Activated CD8-positive, alpha-beta T cell treated with anti-CD3 and anti-CD28 coated beads, Interleukin-2, amount 10 ng/mL, durations not matched to agents 7 days and 5 days (primary cell): ENCODE measurements around the gene GABBR2. TPM values are rescaled to one million over a fixed set of nuclear protein-coding genes. Genes with fewer than 3 reads are reported as not detected.
"Not testable (repeated sequence)": the region's sequence is repeated elsewhere in the genome, so short reads cannot be mapped to it uniquely, and the experiment has no call there.

Source experiments
- ATAC-seq: fragments of 150-1000 bp; cut with Tn5 transposase; one replicate; pipeline ENCODE4 v1.10.0; 2021; ENCODE audit warnings: moderate library complexity
- CTCF ChIA-PET: fragments of 350-600 bp; sonication (Branson Sonifier 250); formaldehyde crosslinking; loops from one replicate; lab custom pipeline; 2021; ENCODE audit warnings: antibody characterized with exemption; lab: Charles Lee
- POLR2A ChIA-PET: fragments of 350-600 bp; sonication (Branson Sonifier 250); formaldehyde crosslinking; loops from one replicate; lab custom pipeline; 2021; ENCODE audit warnings: antibody characterized with exemption; lab: Charles Lee
- DNase-seq: peaks from one replicate; pipeline ENCODE4 v3.0.0-alpha.2; 2020
- H3K27ac Mint-ChIP-seq: one replicate; pipeline ENCODE4 v1.8.0; 2021; ENCODE audit warnings: mild to moderate bottlenecking, mixed read lengths
- H3K27me3 Mint-ChIP-seq: one replicate; pipeline ENCODE4 v1.8.0; 2021; ENCODE audit warnings: low read depth, mixed read lengths
- H3K36me3 Mint-ChIP-seq: one replicate; pipeline ENCODE4 v1.8.0; 2021; ENCODE audit warnings: low read depth, mixed read lengths
- H3K4me1 Mint-ChIP-seq: one replicate; pipeline ENCODE4 v1.8.0; 2021; ENCODE audit warnings: low read depth, mixed read lengths
- H3K4me3 Mint-ChIP-seq: one replicate; pipeline ENCODE4 v1.8.0; 2021; ENCODE audit warnings: mild to moderate bottlenecking, mixed read lengths
- H3K9me3 Mint-ChIP-seq: one replicate; pipeline ENCODE4 v1.8.0; 2022; ENCODE audit warnings: mixed read lengths; ENCODE audit not compliant: insufficient read depth
- total RNA-seq, 2 experiments: library from RNA; stranded (reverse); gene quantifications; one replicate each; pipeline ENCODE4 v1.2.3, GENCODE V29; 2021

The GABBR2 gene
- total RNA-seq, 2 experiments from 2014 or later = not detected

GRCh38 chr9:98597236-98597771 lies 111.4 kb downstream of the GABBR2 start:
- H3K4me1 Mint-ChIP-seq = no peaks in the 10 kb centered on the region
- ChIA-PET CTCF (no interaction called here), POLR2A (no interaction called here)
- DNase-seq = no peak
- no peak overlapping the region for H3K4me3 Mint-ChIP-seq
- no peaks in the 10 kb centered on the region for H3K9me3 Mint-ChIP-seq
- no peaks in the 10 kb centered on the region for H3K36me3 Mint-ChIP-seq
- peaks cover 6% of the 10 kb centered on the region for H3K27me3 Mint-ChIP-seq
- no peak for ATAC-seq
- H3K27ac Mint-ChIP-seq = no peak overlapping the region

GRCh38 chr9:98596486-98596885 lies 112.2 kb downstream of the GABBR2 start:
- Mint-ChIP-seq H3K36me3 (no peaks in the 10 kb centered on the region), H3K4me3 (no peak overlapping the region), H3K4me1 (no peaks in the 10 kb centered on the region), H3K27me3 (peaks cover 6% of the 10 kb centered on the region), H3K27ac (no peak overlapping the region), H3K9me3 (no peaks in the 10 kb centered on the region)
- ATAC-seq = no peak
- DNase-seq = no peak
- CTCF ChIA-PET = interaction anchor here (0.8 kb wide), 1 partner anchor 11 kb away, joined by 3 read pairs; no protein-coding TSS in a partner anchor
- POLR2A ChIA-PET = interaction anchor here (0.5 kb wide), 1 partner anchor 309 kb away, joined by 3 read pairs; no protein-coding TSS in a partner anchor

GRCh38 chr9:98594546-98595160 lies 114.1 kb downstream of the GABBR2 start:
- Mint-ChIP-seq H3K27me3 (peaks cover 9% of the 10 kb centered on the region), H3K36me3 (no peaks in the 10 kb centered on the region), H3K4me1 (no peaks in the 10 kb centered on the region), H3K9me3 (no peaks in the 10 kb centered on the region), H3K27ac (no peak overlapping the region), H3K4me3 (no peak overlapping the region)
- DNase-seq (no peak), ATAC-seq (no peak)
- CTCF ChIA-PET = no interaction called here
- POLR2A ChIA-PET = no interaction called here

- H3K36me3 Mint-ChIP-seq = no peaks in the 10 kb centered on the region
- ATAC-seq (no peak), DNase-seq (no peak)
- no peaks in the 10 kb centered on the region for H3K4me1 Mint-ChIP-seq
- H3K27me3 Mint-ChIP-seq = peaks cover 7% of the 10 kb centered on the region
- CTCF ChIA-PET = no interaction called here
- POLR2A ChIA-PET = no interaction called here
- no peak overlapping the region for H3K4me3 Mint-ChIP-seq
- no peaks in the 10 kb centered on the region for H3K9me3 Mint-ChIP-seq
- no peak overlapping the region for H3K27ac Mint-ChIP-seq
These were observed 115.1 kb downstream of the GABBR2 start for GRCh38 chr9:98593354-98594253.

DNA sequence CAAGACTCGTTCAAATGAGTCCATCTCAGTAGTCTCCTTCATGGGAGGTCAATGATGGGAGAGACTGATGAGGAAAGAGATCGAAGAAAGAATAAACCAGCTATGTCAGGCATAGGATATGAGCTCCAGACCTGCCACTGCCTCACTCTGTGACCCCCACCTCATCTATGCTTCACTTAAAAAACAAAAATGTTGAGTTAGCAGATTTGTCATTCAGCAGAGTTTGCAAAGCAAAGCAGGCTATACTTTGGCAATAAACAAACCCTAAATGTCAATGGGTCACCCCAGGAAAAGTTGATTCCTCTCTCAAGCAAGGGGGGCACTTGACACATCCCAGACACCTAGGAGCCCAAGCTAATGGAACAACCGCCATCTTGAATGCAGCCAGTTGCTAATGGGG lies 117.0 kb downstream of the GABBR2 start:
- H3K27me3 Mint-ChIP-seq = peaks cover 14% of the 10 kb centered on the region
- H3K36me3 Mint-ChIP-seq = no peaks in the 10 kb centered on the region
- ATAC-seq = no peak

DNA sequence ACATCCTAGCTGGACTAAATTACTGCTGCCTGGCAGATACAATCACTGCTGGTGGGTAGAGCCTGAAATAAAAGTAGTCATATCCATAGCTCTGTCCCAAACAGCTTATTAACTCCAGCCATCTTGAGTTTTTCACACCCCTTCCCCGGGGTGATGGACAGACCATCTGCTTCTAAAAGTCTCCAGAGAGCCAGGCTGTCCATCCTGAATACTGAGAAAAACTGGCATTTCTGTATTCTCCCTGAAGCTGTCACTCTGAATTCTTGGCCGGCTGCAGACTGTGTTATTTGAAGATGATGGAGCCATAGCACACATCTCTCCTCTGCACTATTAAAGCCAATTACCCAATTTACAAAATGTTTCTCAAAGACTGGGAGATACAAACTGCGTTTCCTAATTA lies 118.6 kb downstream of the GABBR2 start:
- peaks cover 16% of the 10 kb centered on the region for H3K27me3 Mint-ChIP-seq
- no peak overlapping the region for H3K27ac Mint-ChIP-seq
- ATAC-seq = no peak
- no peak for DNase-seq
- no peaks in the 10 kb centered on the region for H3K36me3 Mint-ChIP-seq
- POLR2A ChIA-PET = no interaction called here
- CTCF ChIA-PET = no interaction called here
- H3K9me3 Mint-ChIP-seq = no peaks in the 10 kb centered on the region
- H3K4me3 Mint-ChIP-seq = no peak overlapping the region
- H3K4me1 Mint-ChIP-seq = peaks cover under 1% of the 10 kb centered on the region

More for the DNA sequence above, 117.0 kb downstream of the GABBR2 start:
- ChIA-PET POLR2A (no interaction called here), CTCF (no interaction called here)
- Mint-ChIP-seq H3K4me3 (no peak overlapping the region), H3K27ac (no peak overlapping the region), H3K4me1 (no peaks in the 10 kb centered on the region), H3K9me3 (no peaks in the 10 kb centered on the region)
- DNase-seq = no peak

- no peak for ATAC-seq
- DNase-seq = no peak
- Mint-ChIP-seq H3K4me3 (no peak overlapping the region), H3K36me3 (no peaks in the 10 kb centered on the region), H3K27me3 (peaks cover 21% of the 10 kb centered on the region), H3K9me3 (no peaks in the 10 kb centered on the region), H3K27ac (no peak overlapping the region), H3K4me1 (peaks cover 8% of the 10 kb centered on the region)
- ChIA-PET CTCF (no interaction called here), POLR2A (no interaction called here)
These were observed 119.6 kb downstream of the GABBR2 start for GRCh38 chr9:98589102-98589501.

- POLR2A ChIA-PET, H3K27ac Mint-ChIP-seq, ATAC-seq, H3K36me3 Mint-ChIP-seq, H3K4me3 Mint-ChIP-seq, H3K9me3 Mint-ChIP-seq, DNase-seq: not testable (repeated sequence)
- CTCF ChIA-PET = interaction anchor here (1.0 kb wide), 1 partner anchor 222 kb away, joined by 3 read pairs; no protein-coding TSS in a partner anchor
- Mint-ChIP-seq H3K27me3 (peaks cover 42% of the 10 kb centered on the region), H3K4me1 (peaks cover 14% of the 10 kb centered on the region)
These were observed 123.8 kb downstream of the GABBR2 start for GRCh38 chr9:98584853-98585438.

- CTCF ChIA-PET = interaction anchor here (1.0 kb wide), 1 partner anchor 223 kb away, joined by 3 read pairs; no protein-coding TSS in a partner anchor
- Mint-ChIP-seq H3K9me3 (no peaks in the 10 kb centered on the region), H3K36me3 (no peaks in the 10 kb centered on the region), H3K27me3 (peaks cover 48% of the 10 kb centered on the region), H3K4me1 (peaks cover 14% of the 10 kb centered on the region), H3K27ac (no peak overlapping the region), H3K4me3 (no peak overlapping the region)
- POLR2A ChIA-PET = no interaction called here
- DNase-seq (peak; percentile 27), ATAC-seq (no peak)
These were observed 124.7 kb downstream of the GABBR2 start for GRCh38 chr9:98584059-98584458.

DNA sequence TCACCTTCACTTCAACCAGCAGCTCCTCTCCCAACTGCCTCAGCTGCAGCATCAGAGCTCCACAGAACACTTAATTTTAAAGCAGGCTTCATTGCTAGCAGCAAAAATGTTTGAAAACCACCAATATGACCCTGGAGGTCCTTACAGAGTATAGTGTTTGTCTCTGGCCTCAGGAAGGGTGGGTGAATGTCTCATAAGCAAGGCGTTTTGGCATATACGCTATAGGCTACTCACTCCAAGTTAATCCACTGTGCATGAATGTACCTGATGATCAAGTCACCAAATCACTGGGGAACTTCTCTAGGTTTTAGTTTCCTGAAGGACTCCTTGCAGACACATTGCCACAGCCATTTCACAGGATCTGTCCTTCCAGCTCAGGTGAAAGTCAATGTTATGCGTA lies 125.3 kb downstream of the GABBR2 start:
- ChIA-PET POLR2A (no interaction called here), CTCF (no interaction called here)
- Mint-ChIP-seq H3K4me1 (peaks cover 14% of the 10 kb centered on the region), H3K4me3 (no peak overlapping the region), H3K36me3 (no peaks in the 10 kb centered on the region), H3K27ac (no peak overlapping the region), H3K9me3 (no peaks in the 10 kb centered on the region), H3K27me3 (peaks cover 54% of the 10 kb centered on the region)
- no peak for DNase-seq
- no peak for ATAC-seq

GRCh38 chr9:98580956-98581355 lies 127.8 kb downstream of the GABBR2 start:
- no peak for ATAC-seq
- Mint-ChIP-seq H3K9me3 (no peaks in the 10 kb centered on the region), H3K4me1 (peaks cover 21% of the 10 kb centered on the region), H3K36me3 (no peaks in the 10 kb centered on the region), H3K27ac (no peak overlapping the region), H3K4me3 (no peak overlapping the region), H3K27me3 (peaks cover 68% of the 10 kb centered on the region)
- ChIA-PET POLR2A (no interaction called here), CTCF (no interaction called here)
- no peak for DNase-seq
